ENCODE data around the gene SLC12A9. TPM values are rescaled to one million over a fixed set of nuclear protein-coding genes. Genes with fewer than 3 reads are reported as not detected.

The SLC12A9 gene
- total and polyA plus RNA-seq, 2 of the 4 experiments (the other 2 are of a cell fraction): 4.5 to 16.2 TPM

GRCh38 chr7:100908512-100908911 lies 56.0 kb downstream of the SLC12A9 start:
- H3K56ac ChIP-seq (ENCODE audit: extremely low read depth, insufficient read depth, low read length): no peak overlapping the region
- H3K4me3 ChIP-seq (ENCODE audit: insufficient read depth, low read depth, low read length): no peak overlapping the region
- no peaks in the 10 kb centered on the region for H3K36me3 ChIP-seq (ENCODE audit: control insufficient read depth, insufficient read depth, low read length)
- no peaks in the 10 kb centered on the region for H3K79me1 ChIP-seq (ENCODE audit: low read depth in 1 of 2, low read length in 2 of 2)
- no peaks in the 10 kb centered on the region for H4K20me1 ChIP-seq (ENCODE audit: insufficient read depth, low read length)
- H3K27me3 ChIP-seq (ENCODE audit: control insufficient read depth, insufficient read depth, low read length): no peaks in the 10 kb centered on the region
- no peak overlapping the region for H3K9ac ChIP-seq (ENCODE audit: low read depth, low read length)
- no peak overlapping the region for H3K27ac ChIP-seq (ENCODE audit: insufficient read depth, low read length)
- no peak overlapping the region for H3K4ac ChIP-seq (ENCODE audit: low read depth, low read length)
- ChIA-PET POLR2A (ENCODE audit: unreplicated experiment) (no interaction called here), CTCF (no interaction called here)
- WGBS, 2 experiments (ENCODE audit: extremely low coverage in 2 of 2, insufficient read length in 1 of 2): 80% methylated on average over 2 of the region's 5 CpGs; no CpG with 5 or more reads in 1 of the 2 experiments
- BruUV-seq (replicated peaks): no TSS peak
- peaks cover 5% of the 10 kb centered on the region; the same call in 1 of the 2 replicates for H3K9me3 ChIP-seq (ENCODE audit: control insufficient read depth, insufficient read depth, low read length)
- H3K9me1 ChIP-seq (ENCODE audit: insufficient read depth, low read length): no peaks in the 10 kb centered on the region
- no peak overlapping the region for H2AFZ ChIP-seq (replicated peaks; ENCODE audit: low read length, poor library complexity)
- no peak overlapping the region for H3K23ac ChIP-seq (ENCODE audit: low read depth, low read length)
- intact Hi-C loops (cut with micrococcal nuclease): no loop called here
- no peak overlapping the region for H2BK20ac ChIP-seq (ENCODE audit: low read depth, low read length)
- no peak overlapping the region for H2BK15ac ChIP-seq (ENCODE audit: low read depth, low read length)
- no peak overlapping the region for H2BK5ac ChIP-seq (ENCODE audit: low read depth, low read length, poor library complexity, severe bottlenecking)
- H4K8ac ChIP-seq (ENCODE audit: low read depth in 2 of 2, low read length in 2 of 2): no peak overlapping the region
- H2AK5ac ChIP-seq (ENCODE audit: low read depth, low read length): no peak overlapping the region
- H2BK120ac ChIP-seq (ENCODE audit: low read depth, low read length): no peak overlapping the region
- ATAC-seq (ENCODE audit: low read depth) (no peak), DNase-seq (no peak)
- H3K18ac ChIP-seq (ENCODE audit: low read depth, low read length): no peak overlapping the region
- TF ChIP-seq NFE2L2 (IDR thresholded peaks at IDR 0.05; ENCODE audit: low read depth, low read length) (no peak), RAD21 (IDR thresholded peaks at IDR 0.05; ENCODE audit: low read length) (no peak), CHD1 (IDR thresholded peaks at IDR 0.05; ENCODE audit: low read depth, low read length) (no peak), BHLHE40 (IDR thresholded peaks at IDR 0.05; ENCODE audit: low read depth, low read length) (no peak), CTCF (conservative IDR thresholded peaks at IDR 0.05; ENCODE audit: low read depth, low read length) (no peak), RFX5 (IDR thresholded peaks at IDR 0.05; ENCODE audit: low read depth, low read length) (no peak), ELK1 (IDR thresholded peaks at IDR 0.05; ENCODE audit: borderline replicate concordance, low read depth, low read length) (no peak), FOS (IDR thresholded peaks at IDR 0.05; ENCODE audit: low read depth, low read length) (no peak), MAZ (IDR thresholded peaks at IDR 0.05; ENCODE audit: borderline replicate concordance, low read depth, low read length) (no peak), RCOR1 (IDR thresholded peaks at IDR 0.05; ENCODE audit: insufficient replicate concordance, low read length) (no peak), MXI1 (IDR thresholded peaks at IDR 0.05; ENCODE audit: borderline replicate concordance, low read depth, low read length) (no peak), POLR2A (IDR thresholded peaks at IDR 0.05; ENCODE audit: low read depth, low read length) (no peak), MAFK (IDR thresholded peaks at IDR 0.05; ENCODE audit: low read depth, low read length) (no peak), CEBPB (IDR thresholded peaks at IDR 0.05; ENCODE audit: low read depth, low read length) (no peak), SMC3 (IDR thresholded peaks at IDR 0.05; ENCODE audit: low read depth, low read length) (no peak), USF2 (IDR thresholded peaks at IDR 0.05; ENCODE audit: low read depth, low read length) (no peak)
- H4K5ac ChIP-seq (ENCODE audit: low read depth, low read length): no peak overlapping the region
- H3K4me1 ChIP-seq (ENCODE audit: control insufficient read depth, insufficient read depth, low read length): no peaks in the 10 kb centered on the region
- no peak overlapping the region for H3K4me2 ChIP-seq (ENCODE audit: low read depth, low read length)
- no peak overlapping the region for H4K91ac ChIP-seq (ENCODE audit: insufficient read depth, low read depth, low read length)
- in situ Hi-C loops (cut with MboI; ENCODE audit: low sequenced_read_pairs): no loop called here
- H2AK9ac ChIP-seq (replicated peaks; ENCODE audit: low read depth, low read length, poor library complexity): no peak overlapping the region
- no peak overlapping the region for H3K14ac ChIP-seq (replicated peaks; ENCODE audit: low read depth, low read length)
- dilution Hi-C loops (cut with HindIII; ENCODE audit: low sequenced_read_pairs, unreplicated experiment): no loop called here

Measured in IMR-90 (cell line).